A673 (cell line): Measurements from ENCODE around the gene PCLO. TPM values are rescaled to one million over a fixed set of nuclear protein-coding genes. Genes with fewer than 3 reads are reported as not detected.
"Not testable (repeated sequence)": the region's sequence is repeated elsewhere in the genome, so short reads cannot be mapped to it uniquely, and the experiment has no call there.

ENCODE experiments used
- BruUV-seq: library from RNA; stranded (reverse); fragments of 400-500 nt; replicated peaks from 2 replicates; lab custom pipeline; 2021; lab: Mats Ljungman, UMichigan
- CTCF ChIA-PET: fragments of 300-600 bp; sonication (Branson Sonifier 250); formaldehyde crosslinking; loops from one replicate; lab custom pipeline; 2022; ENCODE audit warnings: antibody characterized with exemption; lab: Charles Lee
- POLR2A ChIA-PET: fragments of 300-600 bp; sonication (Branson Sonifier 250); formaldehyde crosslinking; loops from one replicate; lab custom pipeline; 2022; ENCODE audit warnings: antibody characterized with exemption; ENCODE audit not compliant: low non-redundant PET; lab: Charles Lee
- DNase-seq: peaks from one replicate; pipeline ENCODE4 v3.0.0-alpha.2; 2015; ENCODE audit warnings: low spot score
- H3K27ac ChIP-seq: fragments of 200-600 bp; sonication (generic); 2 replicates; pipeline ENCODE4 v1.5.1; 2016; ENCODE audit warnings: mixed run types, low read depth, mild to moderate bottlenecking, mixed read lengths, antibody characterized with exemption, low read length; ENCODE audit not compliant: poor library complexity, severe bottlenecking
- H3K27me3 ChIP-seq: fragments of 200-600 bp; sonication (generic); replicated peaks from 2 replicates; pipeline ENCODE4 v1.6.1; 2017; ENCODE audit warnings: mixed run types, low read depth, mild to moderate bottlenecking, mixed read lengths, antibody characterized with exemption, low read length; ENCODE audit not compliant: insufficient read depth, poor library complexity
- H3K36me3 ChIP-seq: fragments of 200-600 bp; sonication (generic); 2 replicates; pipeline ENCODE4 v1.6.1; 2016; ENCODE audit warnings: mixed run types, mild to moderate bottlenecking, mixed read lengths, antibody characterized with exemption, low read length; ENCODE audit not compliant: insufficient read depth, poor library complexity, severe bottlenecking
- H3K4me1 ChIP-seq: fragments of 200-600 bp; sonication (generic); 2 replicates; pipeline ENCODE4 v1.6.1; 2017; ENCODE audit warnings: mixed run types, mild to moderate bottlenecking, mixed read lengths, antibody characterized with exemption, low read length; ENCODE audit not compliant: insufficient read depth, poor library complexity, severe bottlenecking
- H3K4me3 ChIP-seq: fragments of 200-600 bp; sonication (generic); 2 replicates; pipeline ENCODE4 v1.5.1; 2016; ENCODE audit warnings: low read depth, mixed run types, mild to moderate bottlenecking, mixed read lengths, low read length; ENCODE audit not compliant: poor library complexity, severe bottlenecking
- H3K9me3 ChIP-seq: fragments of 200-600 bp; sonication (generic); 2 replicates; pipeline ENCODE4 v1.6.1; 2016; ENCODE audit warnings: mixed run types, low read depth, mild to moderate bottlenecking, mixed read lengths, antibody characterized with exemption, low read length; ENCODE audit not compliant: poor library complexity, severe bottlenecking
- CTCF ChIP-seq: fragments of 300-800, 200-600 bp; sonication (generic); conservative IDR thresholded peaks from 2 replicates; pipeline ENCODE4 v1.5.1; 2017; ENCODE audit warnings: low read depth, mild to moderate bottlenecking, antibody characterized with exemption, low read length, moderate library complexity, mixed read lengths
- EZH2 ChIP-seq: fragments of 200-600 bp; sonication (generic); IDR thresholded peaks from 2 replicates; pipeline ENCODE4 v1.6.1; 2017; ENCODE audit warnings: borderline replicate concordance, low read depth, mild to moderate bottlenecking, mixed read lengths, antibody characterized with exemption, low read length; ENCODE audit not compliant: poor library complexity, severe bottlenecking
- intact Hi-C: fragments of 100-400 bp; cut with micrococcal nuclease; formaldehyde crosslinking; loops from one replicate; pipeline ENCODE4 v1.10.0; 2022; ENCODE audit not compliant: unreplicated experiment
- total RNA-seq: library from RNA; stranded (reverse); gene quantifications from 2 replicates; pipeline ENCODE4 v1.2.3, GENCODE V29; 2021

Gene PCLO
- total RNA-seq, 1 experiment from 2014 or later: 2.1 TPM

DNA sequence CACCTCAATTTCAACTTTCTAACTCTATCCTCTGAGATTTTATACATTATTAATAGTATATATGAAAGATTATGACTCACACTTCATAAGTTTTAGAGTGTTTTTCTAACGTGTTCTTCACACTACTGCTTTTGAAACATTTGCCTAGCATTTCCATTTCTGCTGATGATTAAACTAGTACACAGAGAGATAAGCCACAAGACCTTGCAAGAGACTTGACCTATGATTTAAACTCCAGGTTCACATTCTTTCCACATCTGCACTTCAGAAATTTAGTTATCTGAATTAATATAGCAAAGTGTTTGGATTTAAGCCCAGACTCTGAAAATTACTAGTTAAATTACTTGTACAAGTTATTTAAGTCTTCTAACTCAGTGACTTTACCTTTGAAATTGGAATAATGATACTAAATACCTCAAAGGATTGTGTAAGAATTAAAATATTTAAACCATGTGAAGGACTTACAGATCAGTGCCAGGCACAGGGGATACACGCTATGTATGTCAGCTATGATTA is 66.6 kb downstream of the PCLO start:
- Histone ChIP-seq H3K4me1 (no peaks in the 10 kb centered on the region), H3K4me3 (no peak overlapping the region), H3K27me3 (peaks cover 1% of the 10 kb centered on the region), H3K36me3 (no peaks in the 10 kb centered on the region), H3K9me3 (no peaks in the 10 kb centered on the region), H3K27ac (no peak overlapping the region)
- no peak for DNase-seq
- TF ChIP-seq CTCF (no peak), EZH2 (no peak)
- intact Hi-C loops: no loop called here
- BruUV-seq: no TSS peak
- ChIA-PET CTCF (no interaction called here), POLR2A (no interaction called here)

GRCh38 chr7:83085299-83085698 is 77.4 kb downstream of the PCLO start:
- POLR2A ChIA-PET: no interaction called here

GRCh38 chr7:83079879-83080278 is 82.8 kb downstream of the PCLO start:
- H3K27ac ChIP-seq, DNase-seq, H3K4me1 ChIP-seq, H3K36me3 ChIP-seq, CTCF ChIA-PET, BruUV-seq, H3K27me3 ChIP-seq, POLR2A ChIA-PET, H3K4me3 ChIP-seq, H3K9me3 ChIP-seq: not testable (repeated sequence)
- intact Hi-C loops: loop anchor here (10.0 kb wide), 1 partner anchor 335 kb away; no protein-coding TSS in a partner anchor

More at GRCh38 chr7:83085299-83085698, 77.4 kb downstream of the PCLO start:
- TF ChIP-seq EZH2 (no peak), CTCF (no peak)
- Histone ChIP-seq H3K36me3 (no peaks in the 10 kb centered on the region), H3K4me1 (no peaks in the 10 kb centered on the region), H3K9me3 (no peaks in the 10 kb centered on the region), H3K27ac (no peak overlapping the region), H3K4me3 (no peak overlapping the region), H3K27me3 (no peaks in the 10 kb centered on the region)
- no TSS peak for BruUV-seq
- DNase-seq: no peak
- CTCF ChIA-PET: no interaction called here
- intact Hi-C loops: no loop called here

DNA sequence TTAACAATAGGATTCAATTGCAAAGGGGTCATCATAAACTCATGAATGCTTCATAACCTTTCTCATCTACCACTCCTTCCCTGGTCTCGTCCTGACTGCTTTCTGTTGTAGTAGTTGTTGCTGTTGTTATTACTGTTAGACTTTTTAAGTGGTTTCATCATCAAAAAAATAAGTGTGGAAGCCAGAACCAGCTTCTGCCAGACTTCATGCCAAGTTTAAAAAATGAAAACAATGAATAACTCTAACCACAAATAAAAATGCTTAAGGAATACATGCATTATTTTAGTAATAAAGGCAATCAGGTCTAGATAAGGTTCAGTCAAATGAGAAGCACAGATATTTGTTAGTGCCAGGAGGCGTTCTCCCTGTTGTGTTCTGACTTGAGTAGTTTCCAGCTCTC is 85.4 kb downstream of the PCLO start:
- no peak for TF ChIP-seq CTCF
- TF ChIP-seq EZH2: no peak
- intact Hi-C loops: loop anchor here (10.0 kb wide), 1 partner anchor 333 kb away; no protein-coding TSS in a partner anchor
- H3K4me3 ChIP-seq: no peak overlapping the region
- POLR2A ChIA-PET: no interaction called here
- H3K27me3 ChIP-seq: no peaks in the 10 kb centered on the region
- CTCF ChIA-PET: no interaction called here
- no peaks in the 10 kb centered on the region for H3K36me3 ChIP-seq
- no TSS peak for BruUV-seq
- no peaks in the 10 kb centered on the region for H3K4me1 ChIP-seq
- no peak overlapping the region for H3K27ac ChIP-seq
- H3K9me3 ChIP-seq: no peaks in the 10 kb centered on the region
- DNase-seq: no peak
